Measurements from ENCODE around the gene DTD1.

Gene DTD1, protein sequence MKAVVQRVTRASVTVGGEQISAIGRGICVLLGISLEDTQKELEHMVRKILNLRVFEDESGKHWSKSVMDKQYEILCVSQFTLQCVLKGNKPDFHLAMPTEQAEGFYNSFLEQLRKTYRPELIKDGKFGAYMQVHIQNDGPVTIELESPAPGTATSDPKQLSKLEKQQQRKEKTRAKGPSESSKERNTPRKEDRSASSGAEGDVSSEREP

DNA sequence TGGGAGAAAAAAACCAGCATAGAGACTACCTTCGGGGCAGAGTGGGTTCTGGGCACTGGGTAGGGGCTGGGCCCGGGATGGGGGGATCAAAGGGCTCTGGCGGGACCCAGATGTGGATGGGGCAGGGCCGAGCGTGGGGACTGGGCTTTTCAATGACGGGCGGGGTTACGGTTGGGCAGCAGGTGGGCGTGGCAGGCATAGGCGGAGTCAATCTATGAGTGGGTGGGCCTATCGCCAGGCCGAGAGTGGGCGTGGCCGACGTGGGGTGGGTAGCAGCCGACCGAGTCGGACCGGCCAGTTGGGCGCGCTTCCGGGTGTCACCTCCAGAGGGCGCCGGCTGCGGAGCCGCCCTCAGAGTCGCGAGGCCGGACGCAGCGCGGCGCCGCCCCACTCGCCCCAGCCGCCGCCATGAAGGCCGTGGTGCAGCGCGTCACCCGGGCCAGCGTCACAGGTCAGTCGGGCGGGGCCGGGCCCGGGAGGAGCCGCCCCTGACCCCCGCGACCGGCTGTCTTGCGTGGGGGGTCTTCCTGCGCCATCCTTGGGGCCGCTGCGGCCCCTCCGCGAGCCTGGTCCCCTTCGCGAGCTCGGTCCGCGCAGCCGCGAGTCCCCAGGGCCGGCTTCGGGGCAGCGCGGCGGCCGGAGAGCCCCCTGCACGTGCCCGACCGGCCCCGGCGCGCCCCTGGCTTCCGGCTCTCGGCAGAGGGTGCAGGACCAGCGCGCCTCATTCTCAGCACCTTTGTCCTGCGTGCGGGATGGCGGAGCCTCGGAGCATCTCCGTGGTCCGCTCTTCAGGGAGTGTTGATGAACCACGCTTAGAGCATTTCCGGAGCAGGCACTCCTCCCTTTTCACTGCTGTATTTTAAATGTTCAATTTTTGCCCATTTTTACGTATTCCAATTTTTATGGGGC, at the start of gene DTD1:
Gene DTD1 (plus strand): TSS at position 390 of the 909 bp plus-strand sequence. CDS start 19 bp downstream, at position 409.
- DNase-seq: peak; percentile 79

DNA sequence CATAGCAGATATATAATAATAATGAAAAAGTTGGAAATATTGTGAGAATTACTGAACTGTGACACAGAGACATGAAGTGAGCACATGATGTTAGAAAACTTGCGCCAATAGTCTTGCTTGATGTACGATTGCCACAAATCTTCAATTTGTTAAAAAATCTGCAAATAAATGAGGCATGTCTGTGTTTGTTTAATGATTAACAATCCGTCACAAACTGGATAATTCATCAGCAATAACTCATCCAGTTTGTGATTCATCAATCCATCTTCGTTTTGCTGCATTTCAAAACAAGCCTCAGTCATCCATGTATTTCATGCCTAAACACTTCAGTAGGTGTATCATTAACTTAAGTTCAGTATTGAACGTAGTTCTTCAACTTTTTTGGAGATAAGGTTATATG, 46.1 kb upstream of the DTD1 start:
- DNase-seq: no peak

DNA sequence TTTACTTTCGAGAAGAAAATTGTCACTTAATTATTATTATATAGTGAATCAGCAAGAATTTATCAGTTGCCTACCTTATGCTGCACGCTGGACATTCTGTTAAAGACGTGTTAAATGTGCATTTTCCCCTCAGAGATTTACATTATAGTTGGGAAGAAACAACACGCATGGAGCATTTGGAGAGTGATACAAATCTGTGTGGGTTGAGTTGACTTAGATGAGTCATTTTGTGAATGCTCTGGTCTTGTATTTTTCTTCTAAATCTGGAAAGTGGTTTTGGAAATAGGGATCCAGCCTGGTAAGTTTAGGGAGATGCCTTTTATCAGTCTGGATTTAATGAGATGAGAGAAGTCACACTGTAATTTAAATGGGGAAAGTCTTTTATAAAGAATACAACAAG, 44.6 kb upstream of the DTD1 start:
- DNase-seq: no peak

DNA sequence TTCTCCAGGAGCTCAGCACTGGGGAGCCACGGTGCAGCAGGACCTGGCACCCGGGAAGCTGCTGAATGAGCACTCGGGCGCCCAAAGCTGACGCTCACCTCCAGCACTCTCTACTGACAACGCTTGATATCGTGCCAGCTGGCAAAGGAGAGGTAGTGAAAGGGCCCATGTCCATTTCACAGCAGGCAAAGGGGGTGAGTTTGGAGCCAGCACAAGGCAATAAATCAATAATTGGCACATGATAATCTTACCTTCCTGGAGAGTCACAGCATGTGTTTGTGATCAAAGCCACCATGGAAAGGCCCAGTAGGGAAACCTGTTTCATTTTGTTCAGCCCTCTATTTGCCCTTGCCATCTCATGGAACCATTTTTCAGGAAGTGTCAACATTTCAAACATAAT, 43.9 kb upstream of the DTD1 start:
- DNase-seq: peak; percentile 89

DNA sequence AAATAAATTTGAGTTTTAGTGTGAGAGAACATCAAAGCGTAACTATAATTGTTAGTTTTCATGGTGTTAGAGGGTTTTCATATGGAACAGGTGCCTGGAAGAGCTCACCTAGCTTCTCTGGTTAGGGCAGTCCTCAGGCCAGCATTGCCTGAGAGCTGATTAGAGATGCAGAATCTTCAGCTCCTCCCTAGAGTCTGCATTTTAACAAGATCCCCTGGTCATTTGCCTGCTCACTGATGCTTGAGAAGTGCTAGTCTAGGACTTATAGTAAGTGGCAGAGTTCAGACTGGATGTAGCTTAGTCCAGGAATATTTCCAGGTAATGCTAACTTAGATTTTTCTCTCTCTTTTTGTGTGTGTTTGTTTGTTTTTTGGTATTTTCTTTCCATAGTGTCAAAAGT, 42.3 kb upstream of the DTD1 start:
- DNase-seq: no peak

DNA sequence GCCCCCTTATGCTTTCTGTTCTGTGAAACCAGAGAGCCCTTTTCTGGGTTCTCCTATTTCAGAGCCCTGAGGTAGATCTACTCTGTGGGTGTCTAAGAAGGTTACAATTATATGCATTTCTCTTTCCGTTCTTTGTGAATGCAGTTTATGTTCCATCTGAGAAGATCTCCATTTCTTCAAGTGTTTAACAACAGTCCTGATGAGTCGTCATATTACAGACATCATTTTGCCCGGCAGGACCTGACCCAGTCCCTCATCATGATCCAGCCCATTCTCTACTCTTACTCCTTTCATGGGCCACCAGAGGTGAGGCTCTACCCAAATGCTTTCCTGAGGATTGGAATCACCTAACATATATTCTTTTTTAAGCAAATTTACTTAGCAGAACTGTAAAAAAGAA, 39.4 kb upstream of the DTD1 start:
- DNase-seq: no peak

DNA sequence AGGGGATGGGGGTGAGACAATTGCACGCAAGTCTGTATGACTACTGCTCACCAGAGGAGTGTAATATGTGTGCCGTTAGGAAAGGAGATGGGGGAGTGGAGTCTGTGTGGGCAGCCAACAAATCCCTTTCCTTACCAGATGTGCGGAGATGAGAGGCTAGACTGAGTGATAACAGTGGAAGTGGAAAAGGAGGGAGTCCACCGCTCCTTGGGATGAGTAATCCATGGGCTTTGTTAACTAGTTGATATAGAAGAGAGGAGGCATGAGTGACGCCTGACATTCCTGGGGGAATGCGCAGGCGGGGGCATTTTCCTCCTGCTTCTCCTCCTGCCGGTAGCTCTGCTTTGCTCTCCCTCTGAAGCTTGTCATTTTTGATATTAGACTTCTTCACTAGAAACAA, 34.1 kb upstream of the DTD1 start:
- no peak for DNase-seq

DNA sequence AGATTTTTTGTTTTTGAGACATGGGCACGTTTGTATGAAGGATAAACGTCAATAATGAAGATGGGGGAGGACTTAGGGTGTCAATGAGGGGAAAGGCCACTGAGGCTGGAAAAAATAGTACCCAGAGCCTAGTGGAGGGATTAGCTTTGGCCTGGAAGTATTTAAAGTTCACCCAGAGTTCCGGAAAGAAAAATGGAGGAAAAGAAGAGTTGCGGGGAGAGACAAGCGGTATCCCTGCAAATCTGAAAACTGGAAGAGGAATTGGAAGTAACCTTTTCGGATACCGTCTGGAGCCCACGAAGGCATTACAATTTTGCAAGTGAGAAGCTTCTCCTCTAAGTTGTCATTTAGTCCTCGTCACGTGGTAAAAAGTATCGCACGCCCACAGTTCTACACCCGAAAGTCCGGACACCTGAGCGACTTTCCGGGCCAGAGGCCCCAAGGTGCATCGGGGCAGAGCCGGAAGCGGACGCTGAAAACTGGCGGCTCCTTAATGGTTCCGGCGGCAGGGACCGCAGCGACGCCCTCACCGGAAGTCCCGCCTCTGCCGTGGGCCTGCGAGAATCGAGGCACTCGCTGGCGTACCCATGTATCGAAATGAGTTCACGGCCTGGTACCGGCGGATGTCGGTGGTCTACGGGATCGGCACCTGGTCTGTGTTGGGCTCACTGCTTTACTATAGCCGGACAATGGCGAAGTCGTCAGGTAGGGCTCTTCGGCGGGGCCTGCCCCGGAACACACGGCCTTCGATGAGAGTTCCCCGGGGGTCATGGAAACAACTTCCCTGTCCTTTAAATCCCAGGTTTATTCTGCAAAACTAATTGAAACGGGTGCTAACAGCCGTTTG, 20.7 kb upstream of the DTD1 start, which contains the start of gene SMIM26:
Gene SMIM26 (plus strand): TSS at position 541 of the 847 bp plus-strand sequence. CDS start 47 bp downstream, at position 588.
- peak; percentile 94 for DNase-seq

DNA sequence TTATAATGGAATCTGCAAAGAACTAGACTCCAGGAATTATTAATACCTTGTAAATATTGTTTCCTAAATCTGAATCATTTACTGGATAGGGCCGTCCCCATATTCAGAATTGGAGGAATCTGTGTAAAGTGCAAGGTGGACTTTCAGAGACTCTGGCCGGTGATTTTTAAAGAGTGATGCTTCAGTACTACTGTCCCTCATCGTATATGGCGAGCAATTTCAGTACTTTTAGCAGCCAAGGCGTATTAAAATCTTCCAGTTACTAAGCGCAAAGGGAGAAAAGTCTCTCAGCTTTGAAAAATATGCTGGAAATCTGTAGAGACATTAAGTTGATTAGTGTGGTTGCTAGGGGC, 20.1 kb upstream of the DTD1 start:
- DNase-seq: no peak

DNA sequence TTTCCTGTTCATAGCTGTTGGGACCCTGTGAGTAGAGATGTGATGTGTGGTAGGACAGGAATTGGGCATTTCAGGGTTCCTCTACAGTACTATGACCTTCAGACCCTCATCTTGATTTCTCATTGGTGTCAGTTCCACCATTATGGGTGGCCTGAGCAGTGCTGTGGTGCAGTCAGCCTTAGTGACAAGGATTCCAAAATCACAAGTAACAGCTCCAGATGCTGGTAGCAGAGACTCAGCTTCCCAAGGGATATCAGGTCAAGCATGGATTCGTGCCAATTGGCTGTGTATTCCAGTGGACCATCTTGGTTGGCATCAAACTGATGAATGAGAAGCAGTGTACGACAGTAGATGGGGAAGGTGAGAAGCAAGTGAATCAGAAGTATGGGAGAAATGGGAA, 16.8 kb upstream of the DTD1 start:
- DNase-seq: no peak

DNA sequence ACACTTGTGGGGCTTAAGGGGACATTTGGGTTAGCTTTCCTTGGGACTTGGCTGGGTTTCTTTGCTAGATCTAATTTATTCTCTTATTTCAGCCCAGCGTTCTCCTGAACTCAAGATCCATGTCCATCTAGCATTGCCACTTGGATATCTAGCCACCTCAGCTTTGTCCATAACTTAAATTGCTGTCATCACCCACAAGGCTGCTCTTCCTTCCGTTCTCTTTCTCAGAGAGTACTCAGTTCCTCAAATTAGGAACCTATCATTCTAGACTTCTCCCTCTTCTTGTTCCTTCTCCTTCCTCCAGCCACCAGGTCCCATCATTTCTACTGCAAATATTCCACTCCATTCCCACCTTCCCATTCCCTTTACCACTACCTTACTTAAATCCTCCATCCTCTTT, 16.3 kb upstream of the DTD1 start:
- no peak for DNase-seq

DNA sequence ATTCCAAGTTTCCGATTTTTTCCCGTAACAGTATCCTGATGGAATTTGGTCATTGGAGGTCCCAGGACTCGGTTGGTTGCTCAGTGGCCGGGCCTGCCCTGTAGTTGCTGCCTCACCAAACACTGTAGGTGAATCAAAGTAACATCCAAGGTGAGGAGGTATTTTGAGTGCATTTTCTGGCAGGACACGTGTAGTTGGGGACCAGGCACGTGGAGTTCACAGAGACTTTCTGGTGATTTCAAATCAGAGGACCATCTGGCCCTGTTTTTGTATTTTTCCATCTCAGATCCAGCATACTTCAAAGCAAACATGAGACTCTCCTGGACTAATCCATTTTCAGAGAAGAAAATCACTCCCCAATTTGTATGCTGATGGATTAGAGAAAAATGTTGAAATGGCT, 9.9 kb upstream of the DTD1 start:
- no peak for DNase-seq

DNA sequence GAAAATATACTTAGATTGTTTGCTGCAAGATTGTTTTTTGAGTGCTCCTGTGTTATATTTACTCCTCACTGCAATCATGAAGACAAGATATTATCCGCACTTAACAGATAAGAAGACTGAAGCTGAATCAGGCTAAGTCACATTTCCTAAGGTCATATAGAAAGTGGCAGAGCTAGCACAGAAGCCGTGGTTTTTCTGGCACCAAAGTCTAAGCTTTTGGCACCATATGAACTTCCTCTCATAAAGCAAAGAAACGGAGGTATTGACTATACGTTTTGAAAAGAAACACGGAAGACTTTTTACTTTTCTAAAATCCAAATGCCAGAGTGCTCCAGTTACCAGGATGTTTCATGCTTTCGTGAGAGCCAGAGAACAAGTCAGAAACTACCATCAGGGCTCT, 9.3 kb upstream of the DTD1 start:
- no peak for DNase-seq

DNA sequence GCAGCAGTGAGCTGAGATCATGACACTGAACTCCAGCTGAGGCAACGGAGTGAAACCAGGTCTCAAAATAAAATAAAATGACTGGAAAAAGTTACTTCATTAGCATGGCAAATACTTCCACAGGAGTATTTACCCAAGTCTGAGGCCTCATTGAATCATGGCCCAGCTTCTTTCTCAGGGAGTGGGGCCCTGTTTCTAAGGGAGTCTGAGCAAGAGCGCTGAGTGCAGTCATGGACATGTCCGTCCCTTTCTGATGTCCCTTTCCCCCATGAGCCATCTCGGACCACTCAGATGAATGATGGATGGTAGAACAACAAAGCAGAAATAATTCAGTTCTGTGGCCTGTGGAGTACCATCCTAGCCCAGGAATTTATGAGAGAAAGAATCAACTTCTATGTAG, 7.8 kb upstream of the DTD1 start:
- no peak for DNase-seq

DNA sequence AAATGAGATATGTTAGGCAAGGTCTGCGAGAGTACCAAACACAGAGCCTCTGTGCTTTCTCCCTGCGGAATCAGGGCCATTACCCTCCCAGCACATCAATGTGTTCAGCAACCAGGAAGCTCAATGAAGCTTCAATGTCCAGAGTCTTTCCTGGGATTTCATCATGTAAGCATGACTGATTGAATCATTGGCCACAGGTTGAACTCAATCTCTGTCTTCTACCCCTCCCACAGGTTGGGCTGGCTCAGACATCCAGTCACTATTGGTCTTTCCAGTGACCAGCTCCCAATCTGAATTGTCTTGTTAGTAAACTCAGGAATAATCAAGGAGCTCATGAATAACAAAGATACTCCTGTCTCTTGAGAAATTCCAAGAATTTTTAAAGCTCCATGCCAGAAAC, 2.7 kb upstream of the DTD1 start:
- no peak for DNase-seq

DNA sequence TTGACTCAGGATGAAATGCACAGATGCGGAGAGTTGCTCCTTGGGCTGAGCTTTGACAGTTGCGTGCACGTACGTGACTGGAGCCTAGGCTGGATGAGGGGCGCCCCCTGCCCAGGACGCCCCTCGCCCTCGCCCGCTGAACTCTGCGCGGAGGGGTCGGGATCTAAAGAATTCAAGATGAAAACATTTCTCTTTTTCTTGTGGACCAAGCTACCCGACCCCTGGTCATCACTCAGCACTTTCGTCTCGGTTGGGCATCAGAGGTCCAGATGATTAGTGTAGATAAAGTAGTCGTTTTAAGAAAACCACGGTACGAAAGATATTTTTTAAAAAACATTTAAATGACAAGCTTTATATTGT, 700 bp downstream of the DTD1 start:
- no peak for DNase-seq

DNA sequence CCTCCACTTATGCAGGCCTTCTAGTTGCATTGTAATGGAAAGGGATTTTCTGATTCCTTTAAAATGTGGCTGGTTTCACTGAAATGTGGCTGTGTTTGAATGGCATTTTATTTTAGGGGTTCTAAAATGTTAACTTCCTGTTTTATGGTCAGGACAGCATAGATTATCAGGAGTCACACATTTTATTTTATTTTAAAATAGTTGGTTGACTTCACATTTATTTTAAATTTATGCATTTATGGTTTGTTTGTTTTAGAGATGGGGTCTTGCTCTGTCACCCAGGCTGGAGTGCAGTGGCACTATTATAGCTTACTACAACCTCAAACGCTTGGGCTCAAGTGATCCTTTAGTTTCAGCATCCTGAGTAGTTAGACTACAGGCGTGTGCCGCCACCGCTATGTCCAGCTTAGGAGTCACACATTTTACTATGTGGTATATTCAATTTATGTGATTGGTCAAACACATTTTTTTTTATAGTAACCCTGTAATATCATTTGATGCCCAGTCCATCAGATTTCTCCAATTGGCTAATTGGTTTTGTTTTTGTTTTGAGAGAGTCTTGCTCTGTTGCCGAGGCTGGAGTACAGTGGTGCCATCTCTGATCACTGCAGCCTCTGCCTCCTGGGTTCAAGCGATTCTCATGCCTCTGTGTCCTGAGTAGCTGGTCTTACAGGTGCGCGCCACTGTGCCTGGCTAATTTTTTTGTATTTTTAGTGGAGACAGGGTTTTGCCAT, 2.3 kb downstream of the DTD1 start:
- no peak for DNase-seq

DNA sequence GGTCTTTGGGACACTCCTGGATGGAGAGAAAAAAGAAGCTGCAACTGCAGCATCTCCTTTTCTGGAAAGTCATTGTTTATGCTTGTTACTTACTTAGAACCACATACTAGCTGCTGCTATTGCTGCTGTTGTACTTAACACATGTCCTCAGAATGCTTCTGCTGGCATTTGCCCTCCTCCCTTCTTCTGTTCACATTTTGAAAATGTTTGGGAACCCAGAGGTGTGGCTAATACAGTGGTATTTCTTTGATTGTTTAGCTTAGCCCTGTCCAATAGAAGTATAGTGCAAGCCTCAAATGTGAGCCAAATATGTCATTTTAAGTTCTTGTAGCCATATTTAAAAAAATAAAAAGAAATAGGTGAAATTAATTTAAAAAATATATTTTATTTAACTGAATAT, 8.4 kb downstream of the DTD1 start:
- no peak for DNase-seq

DNA sequence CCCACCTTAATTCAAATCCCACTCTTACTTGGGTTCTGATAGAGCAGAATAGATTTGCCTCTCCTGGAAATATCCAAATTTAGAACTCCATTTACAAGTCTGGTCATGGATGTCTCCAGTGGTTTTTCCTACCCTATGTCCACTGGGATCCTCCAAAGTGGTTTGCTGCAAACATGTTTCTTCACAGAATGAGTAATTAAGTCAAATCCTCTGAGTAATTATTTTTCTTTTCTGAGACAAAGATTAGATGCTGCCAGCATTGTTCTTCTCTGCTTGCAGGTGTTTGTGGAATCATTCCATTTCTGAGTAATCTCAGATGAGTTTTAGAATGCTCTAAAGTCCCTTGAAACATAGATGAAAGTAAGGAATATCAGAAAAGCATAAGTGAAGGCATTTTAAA, 21.9 kb downstream of the DTD1 start:
- no peak for DNase-seq

DNA sequence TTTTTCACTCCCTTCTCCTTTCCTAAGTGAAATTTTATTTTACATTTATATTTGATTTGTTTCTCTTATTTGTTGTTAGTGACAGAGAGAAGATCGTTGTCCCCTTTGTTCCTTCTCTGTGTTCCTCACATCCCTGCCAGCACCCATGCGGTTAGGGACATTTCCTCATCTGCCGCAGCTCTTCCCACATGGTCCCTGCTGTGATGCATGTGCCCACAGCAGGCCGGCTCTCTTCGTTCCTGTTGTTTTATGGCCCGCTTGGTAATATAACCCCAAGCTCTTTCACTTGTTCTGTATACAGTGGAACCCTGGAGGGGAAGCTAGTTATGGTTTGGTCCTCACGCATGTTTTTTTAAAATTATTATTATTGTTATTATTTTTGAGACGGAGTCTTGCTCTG, 23.6 kb downstream of the DTD1 start:
- DNase-seq: no peak

DNA sequence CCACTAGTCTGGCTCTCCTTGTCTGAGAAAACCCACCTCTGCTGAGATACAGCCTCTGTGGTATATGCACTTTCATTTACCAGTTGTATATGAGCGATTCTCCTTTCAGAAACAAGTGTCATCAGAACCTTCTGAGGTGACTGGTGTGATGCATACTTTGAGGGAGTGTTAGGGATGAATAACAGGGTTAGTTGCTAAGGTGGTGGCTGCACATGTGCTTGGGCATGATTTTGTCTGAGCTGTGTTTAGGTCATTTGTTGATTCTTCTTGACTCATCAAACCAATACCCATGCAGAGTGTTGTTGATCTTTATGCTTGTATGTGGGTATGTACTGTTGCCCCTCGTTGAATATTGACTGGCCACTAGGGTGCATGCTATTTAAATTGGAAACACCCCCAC, 25.7 kb downstream of the DTD1 start:
- DNase-seq: no peak

DNA sequence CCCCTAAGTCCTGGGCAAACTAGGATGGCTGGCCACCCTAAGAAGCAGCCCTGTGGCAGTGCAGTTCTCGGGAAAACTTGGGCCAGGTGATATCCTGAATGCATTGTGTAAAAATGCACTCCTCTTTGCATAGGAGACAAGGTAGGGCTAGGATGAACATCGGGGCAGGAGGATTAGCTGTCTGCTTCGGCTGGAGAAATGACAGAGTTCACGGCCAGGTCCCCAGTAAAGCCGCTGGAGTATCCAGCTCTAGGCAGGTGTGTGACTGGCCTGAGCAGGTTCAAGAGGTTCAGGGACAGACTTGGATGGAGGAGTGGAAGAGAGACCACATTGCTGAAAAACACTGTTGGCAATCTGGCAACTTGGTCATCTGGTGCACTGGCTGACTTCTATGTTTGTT, 26.4 kb downstream of the DTD1 start:
- DNase-seq: no peak

DNA sequence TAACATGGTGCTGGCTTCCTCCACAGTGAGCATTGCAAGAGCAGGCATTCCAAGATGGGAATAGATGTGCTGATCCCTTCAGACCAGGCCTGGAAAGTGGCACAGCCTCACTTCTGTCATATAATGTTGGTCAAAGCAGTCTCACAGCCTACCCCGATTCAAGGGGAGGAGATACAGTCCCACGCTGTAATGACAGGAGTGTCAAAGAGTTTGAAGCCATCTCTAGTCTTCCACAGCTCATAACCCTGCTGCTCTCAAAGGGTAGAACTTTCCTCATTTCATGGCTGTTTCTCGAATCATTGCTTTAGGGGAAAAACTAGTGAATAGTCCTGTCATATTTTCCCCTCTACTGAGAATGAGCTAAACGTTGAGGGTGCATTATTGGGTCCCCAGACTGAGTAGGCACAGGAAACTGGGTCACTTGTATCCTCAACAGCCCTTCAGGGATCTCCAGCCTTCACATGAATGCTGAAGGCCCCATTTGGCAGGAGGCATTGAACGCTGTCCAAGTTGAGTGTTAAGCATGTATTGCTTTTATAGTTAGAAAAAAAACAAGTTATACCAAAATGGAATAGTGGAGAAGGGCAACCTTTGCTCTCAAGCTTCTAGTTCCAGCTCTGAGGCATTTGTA, 27.3 kb downstream of the DTD1 start:
- DNase-seq: no peak
